T-helper 9 cell (primary cell): ENCODE results near the gene CORO7.
"Not testable (repeated sequence)": the region's sequence is repeated elsewhere in the genome, so short reads cannot be mapped to it uniquely, and the experiment has no call there.

Experiments
- DNase-seq: peaks from one replicate; pipeline ENCODE4 v3.0.0-alpha.2; 2020

The CORO7 gene

DNA sequence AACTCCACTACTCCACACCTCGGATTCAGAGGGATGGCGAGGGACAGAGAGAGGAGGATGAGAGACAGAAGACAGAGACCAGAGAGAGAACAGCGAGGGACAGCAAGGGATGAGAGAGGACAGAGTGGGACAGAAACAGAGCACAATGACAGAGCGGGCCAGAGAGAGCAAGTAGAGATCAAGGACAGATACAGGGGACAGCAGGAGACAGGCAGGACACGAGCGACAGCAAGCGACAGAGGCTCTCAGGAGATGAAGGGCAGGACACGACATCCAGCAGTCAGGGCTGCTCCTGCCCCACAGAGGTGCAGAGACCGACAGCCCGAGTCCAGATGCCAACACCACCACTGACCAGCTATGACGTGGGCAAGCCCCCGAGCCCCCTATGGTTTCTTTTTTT, 14.9 kb downstream of the CORO7 start:
- DNase-seq, result no peak

DNA sequence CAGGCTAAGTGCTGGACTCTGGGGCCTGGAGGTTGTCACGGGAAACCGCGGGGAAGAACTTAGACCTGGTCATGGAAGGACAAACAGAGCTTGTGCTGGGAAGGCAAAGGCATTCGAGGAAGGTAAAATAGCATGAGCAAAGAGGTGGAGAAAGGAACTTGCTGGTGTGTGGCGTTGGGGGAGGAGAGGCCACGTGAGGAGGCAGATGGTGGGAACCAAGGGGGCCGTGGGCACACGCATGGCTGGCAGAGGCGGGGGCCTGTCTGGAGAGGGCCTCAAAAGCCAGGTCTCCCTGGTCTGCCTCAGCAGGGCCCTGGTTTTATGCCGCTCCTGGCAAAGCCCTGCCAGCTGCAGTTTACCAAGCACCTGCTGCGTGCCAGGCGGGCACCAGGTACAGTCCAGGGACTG, 15.3 kb downstream of the CORO7 start:
- DNase-seq, result no peak

GRCh38 chr16:4399001-4399730, 17.2 kb downstream of the CORO7 start:
- no peak for DNase-seq

DNA sequence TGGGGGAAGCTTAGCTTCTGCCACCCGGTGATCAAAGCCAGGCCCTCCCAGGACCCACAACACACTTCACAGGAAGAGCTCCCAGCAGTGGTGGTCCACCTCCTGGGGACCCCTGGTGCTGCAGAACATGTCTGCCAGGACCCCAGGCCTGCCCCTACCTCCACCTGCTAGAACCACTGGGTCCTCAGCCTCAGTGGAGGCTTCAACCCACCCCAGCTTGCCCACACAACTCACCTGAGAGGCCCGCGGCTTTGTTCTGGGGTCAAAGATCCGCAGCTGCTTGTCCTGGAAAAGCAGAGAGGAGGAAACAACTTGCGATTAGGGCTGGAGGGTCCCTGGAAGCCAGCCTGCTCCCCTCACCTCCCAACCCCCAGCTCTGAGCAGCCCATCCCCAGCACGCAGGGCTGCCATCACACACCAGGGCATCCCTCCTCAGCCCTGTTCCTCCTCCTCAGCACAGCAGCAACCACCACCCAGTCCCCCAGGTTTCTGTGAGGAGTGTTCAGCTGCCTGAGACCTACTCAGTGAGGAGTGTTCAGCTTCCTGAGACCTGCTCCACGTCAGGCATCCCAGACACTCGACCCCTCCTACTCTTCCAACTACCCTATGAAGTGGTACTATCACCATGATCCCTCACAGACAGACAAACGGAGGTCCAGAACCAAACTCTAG, 21.2 kb downstream of the CORO7 start:
- no peak for DNase-seq

DNA sequence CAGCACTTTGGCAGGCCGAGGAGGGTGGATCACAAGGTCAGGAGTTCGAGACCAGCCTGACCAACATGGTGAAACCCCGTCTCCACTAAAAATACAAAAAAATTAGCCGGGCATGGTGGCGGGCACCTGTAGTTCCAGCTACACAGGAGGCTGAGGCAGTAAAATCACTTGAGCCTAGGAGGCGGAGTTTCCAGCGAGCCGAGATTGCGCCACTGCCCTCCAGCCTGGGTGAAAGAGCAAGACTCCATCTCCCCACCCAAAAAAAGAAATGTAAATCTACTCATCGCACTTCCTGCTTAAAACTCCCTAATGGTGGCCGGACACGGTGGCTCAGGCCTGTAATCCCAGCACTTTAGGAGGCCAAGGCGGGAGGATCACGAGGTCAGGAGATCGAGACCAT, 22.5 kb downstream of the CORO7 start:
- not testable (repeated sequence) for DNase-seq

- no peak for DNase-seq
These were observed 23.2 kb downstream of the CORO7 start for GRCh38 chr16:4393240-4393600.

DNA sequence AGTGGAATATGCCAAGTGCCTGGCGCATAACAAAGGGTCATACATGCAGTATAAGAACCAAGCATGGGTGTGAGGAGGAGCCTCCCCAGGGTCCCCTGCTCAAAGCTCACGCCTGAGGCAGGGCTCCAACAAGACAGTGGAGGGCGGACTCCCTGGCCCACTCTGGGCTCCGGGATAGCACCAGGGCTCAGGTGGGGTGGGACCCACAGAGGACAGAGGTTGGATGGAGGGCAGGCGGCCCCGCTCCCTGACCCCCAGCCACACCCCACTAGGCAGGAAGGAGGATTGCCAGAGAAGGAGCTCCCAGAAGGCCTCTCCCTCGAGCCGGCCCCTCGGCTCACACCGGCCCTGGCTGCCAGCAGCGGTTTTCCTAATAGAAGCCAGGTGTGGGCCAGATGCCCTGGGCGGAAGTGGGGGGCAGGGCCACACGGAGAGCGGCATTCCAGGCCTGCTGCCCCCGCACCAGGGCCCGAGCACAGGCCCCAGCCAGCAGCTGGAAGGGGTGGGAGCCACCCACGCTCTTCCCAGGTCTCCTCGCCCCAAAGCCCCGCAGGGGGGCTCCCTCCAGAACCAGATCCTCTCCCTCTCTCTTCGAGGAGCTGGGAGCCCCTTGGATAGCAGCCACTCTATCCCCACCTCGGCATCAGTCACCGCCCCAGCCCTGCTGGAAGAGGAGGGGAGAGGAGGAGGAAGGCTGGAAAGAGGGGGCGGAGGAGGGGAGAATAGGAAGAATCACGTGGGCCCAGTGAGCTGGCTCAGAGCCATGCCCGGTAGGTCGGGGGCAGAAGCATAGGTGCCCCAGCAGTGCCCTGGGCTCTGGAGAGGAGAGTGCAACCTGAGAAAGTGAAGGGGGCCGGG, 23.8 kb downstream of the CORO7 start:
- no peak for DNase-seq

DNA sequence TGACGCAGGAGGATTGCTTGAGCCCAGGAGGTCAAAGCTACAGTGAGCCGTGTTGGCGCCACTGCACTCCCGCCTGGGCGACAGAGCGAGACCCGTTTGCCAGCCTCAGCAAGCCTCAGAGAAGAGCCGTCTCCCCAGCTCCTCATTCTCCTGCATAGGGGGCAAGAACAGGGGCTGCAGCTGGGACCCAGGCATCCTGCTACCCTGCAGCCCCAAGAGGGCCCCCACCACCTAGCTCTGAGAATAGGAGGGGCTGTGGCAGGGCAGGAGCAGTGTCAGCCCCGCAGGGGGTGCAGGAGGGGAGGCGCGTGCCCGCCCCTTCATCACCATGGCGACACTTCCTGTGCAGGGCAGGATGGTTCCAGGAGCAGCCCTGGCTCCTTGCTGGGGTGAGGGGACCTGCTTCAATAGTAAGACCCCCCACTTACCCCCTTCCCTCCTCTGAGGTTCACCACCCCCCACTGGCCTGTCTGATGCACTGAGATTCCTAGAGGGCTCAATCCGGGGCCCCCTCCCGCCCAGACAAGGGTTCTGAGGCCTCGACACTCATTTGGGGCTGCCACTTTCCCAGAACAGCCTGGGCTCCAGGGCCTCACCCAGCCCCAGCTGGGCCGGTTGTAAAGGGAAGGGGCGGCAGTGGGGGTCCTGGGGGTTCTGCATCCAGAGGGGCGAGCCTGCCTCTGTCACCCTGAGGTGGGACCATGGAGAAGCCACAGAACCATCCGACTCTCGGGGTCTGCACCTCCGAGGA, 24.6 kb downstream of the CORO7 start:
- DNase-seq, result no peak

- DNase-seq, result no peak
These were observed 25.8 kb downstream of the CORO7 start for GRCh38 chr16:4390266-4391260.

DNA sequence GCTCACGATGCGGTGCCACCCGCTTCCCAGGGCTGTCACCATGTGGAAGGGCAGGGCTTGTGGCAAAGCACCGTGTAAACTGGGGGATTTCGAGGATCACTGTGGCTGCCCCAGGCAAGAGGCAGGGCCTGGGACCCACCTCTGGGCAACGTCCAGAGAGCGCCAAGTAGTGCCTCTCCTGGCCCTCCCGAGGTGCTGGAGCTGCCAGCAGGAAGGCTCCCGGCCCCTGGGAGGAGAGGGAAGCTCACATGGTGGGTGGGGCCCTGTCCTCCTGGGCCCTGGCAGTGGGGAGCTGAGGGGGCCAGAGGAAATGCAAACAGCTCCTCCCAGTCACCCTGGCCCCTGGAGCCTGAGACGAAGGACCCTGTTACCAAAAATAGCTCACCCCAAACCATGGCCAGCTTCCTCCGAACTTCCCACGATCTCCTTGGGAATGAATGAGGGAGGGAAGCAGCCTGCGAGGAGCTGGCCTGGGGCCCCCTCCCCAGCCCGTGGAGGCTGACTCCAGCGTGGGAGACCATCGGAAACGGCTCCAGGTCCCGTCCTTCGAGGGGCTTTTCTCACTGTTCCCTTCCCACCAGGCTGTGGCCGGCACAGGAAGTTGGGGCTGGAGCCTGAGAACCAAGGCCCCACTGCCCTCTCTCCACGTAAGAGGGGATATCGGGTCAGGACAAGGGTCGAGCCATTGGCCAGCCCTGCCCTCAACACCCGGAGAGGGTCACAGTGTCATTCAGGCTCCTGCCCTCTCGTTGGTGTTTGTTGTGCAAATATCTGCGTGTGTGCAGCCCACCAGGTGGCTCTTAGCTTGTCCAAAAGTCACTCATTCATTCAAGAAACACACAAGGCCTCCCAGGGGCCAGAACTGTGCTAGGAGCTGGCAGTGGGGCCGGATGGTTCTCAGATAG, 27.1 kb downstream of the CORO7 start:
- no peak for DNase-seq

GRCh38 chr16:4388271-4389021, 27.9 kb downstream of the CORO7 start:
- DNase-seq, result no peak

DNA sequence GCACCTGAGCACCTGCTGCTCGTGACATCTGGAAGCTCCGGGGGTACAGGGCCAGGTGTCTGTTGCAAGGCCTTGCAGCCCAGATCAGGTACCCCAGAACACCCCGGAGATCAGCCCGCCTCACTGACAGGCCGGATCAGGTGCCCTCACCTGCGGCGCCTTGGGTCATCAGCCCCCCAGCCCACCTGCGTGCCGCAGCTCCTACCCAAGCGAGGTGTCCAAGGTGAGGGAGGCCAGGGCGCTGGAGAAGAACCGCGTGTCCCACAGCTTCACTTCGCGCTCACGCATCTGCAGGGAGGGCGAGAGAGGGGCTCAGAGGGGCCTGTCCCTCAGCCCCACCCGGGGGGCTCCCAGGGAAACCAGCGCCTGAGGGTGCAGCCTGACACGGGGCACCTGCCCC, 28.6 kb downstream of the CORO7 start:
- no peak for DNase-seq

DNA sequence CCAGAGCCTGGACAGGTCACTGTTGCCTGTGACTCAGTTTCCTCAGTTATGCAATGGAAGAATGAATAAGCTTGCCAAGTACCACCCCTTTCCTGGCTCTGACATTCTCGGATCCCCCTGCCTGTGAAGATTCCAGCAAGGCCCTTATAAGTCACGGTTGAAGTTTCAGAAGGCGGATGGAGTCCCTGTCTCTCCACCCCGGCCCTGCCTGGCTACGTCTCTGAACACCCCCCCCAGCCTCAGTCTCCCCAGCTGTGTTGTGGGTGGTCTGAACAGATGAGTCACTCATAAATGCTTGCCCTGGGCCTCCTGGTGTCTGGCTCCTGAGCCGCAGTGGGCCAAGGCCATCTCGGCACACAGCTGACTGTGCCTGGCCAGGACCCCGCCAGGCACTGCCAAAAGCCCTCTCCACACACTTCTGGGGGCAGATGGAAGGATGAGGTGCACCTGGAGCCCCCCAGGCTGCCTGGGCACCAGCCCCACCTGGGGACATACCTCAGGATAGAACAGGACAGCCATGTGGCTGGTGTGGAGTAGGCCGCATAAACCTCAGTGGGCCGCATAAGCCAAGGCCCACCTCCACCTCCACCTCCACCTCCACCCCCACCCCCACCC, 29.3 kb downstream of the CORO7 start:
- no peak for DNase-seq

- no peak for DNase-seq
These were observed 30.0 kb downstream of the CORO7 start for GRCh38 chr16:4386451-4386805.

DNA sequence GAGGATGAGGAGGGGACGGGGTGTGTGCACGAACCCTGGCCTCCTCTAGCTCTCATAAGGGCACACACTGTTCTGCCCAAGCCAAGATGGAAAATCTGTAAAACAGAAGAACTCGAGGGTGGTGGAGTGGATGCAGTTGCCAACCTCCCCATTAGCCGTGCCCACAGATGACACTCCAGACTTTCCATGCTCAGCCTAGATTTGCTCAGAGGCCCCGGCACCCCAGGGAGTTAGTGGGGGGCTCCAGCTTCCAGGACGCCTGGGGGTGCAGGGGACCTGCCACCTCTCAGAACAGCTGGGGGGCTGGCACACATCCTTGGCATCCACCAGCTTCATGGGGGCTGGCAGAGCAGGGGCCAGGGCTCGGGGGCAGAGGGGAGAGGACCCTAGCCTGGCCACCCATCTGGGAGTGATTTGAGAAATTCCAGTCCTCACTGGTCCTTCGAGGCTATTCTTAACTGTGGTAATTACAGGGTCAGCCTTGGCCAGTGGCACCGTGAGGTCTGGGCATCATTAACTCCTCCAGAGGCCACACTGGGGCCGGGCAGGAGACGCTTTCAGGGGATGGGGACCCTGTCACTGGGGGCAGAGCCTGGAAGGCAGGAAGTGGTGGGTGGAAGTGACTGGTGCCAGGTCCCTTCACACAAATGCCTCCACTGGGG, 30.5 kb downstream of the CORO7 start:
- DNase-seq, result no peak

DNA sequence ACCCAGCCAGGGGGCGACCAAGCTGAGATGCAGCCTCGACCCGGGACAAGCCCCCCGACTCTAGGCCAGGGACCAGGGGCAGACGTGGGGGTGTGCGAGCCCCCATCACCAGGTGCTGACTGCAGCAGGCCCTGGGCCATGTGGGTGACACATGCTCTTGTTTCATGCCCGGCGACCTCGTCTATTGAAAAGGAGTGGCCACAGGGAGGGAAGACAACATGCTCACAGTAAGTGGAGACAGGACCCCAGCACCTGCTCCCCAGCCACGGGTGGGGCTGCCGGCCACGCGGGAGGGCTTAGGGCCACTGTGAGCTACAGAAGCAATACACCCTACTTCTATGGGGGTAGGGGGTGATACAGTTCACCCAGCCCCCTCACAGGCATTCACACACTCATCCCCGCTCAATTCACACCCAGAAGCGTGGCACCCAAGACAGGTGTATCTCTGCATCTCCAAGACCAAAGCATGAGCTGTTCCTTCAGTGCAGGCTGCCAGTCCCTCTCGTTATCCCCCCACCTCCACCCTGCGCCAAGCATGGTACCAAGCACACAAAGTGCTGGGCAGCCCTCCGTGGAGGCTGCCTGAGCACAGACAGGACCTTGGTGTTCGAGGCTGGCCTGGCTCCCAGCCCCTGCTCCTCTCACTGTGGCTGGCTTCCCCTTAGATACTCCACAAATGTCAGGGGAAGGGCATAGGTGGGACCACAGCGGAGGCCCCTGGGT, 31.2 kb downstream of the CORO7 start:
- no peak for DNase-seq

DNA sequence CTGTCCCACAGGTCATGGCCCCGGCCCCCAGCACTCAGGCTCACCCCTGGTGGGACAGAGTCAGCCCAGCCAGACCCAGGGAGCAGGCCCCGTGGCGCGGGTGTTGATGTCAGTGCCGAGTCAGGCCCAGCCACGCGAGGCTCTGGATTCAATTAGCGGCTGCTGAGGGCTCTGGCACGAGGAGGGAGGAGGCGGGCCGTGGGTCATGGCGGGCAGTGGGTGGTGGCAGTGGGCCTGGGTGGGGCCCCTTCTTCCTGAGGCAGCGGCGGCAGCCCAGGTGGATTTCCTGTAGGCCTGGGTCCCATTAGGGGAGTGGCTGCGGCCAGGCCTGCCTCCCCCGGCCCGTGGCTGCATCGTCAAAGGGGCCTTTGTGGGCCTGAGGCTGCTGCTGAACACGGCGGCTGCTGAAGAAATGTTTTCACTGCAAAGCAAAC, 31.9 kb downstream of the CORO7 start:
- no peak for DNase-seq
